Thymus (tissue), 11 donors: Measurements from ENCODE around the gene PMS1. TPM values are rescaled to one million over a fixed set of nuclear protein-coding genes. Genes with fewer than 3 reads are reported as not detected.

Experiments
- DNase-seq, 9 donors: peaks; one replicate each; pipeline ENCODE4 v3.0.0-alpha.2; 2013; ENCODE audit warnings: low spot score in 9 of 9, low read depth in 6 of 9, missing footprints in 1 of 9
- H3K27ac ChIP-seq, 2 donors: one replicate each; pipeline ENCODE4 v1.5.1; 2013; ENCODE audit warnings: control low read depth in 1 of 2, low read depth in 1 of 2, low read length in 1 of 2, mild to moderate bottlenecking in 1 of 2, moderate library complexity in 1 of 2
- H3K27me3 ChIP-seq, 2 donors: one replicate each; pipeline ENCODE4 v1.5.1; 2013; ENCODE audit warnings: low read length in 1 of 2; ENCODE audit not compliant: control insufficient read depth in 2 of 2, insufficient read depth in 1 of 2
- H3K36me3 ChIP-seq, 2 donors: one replicate each; pipeline ENCODE4 v1.5.1; 2013; ENCODE audit warnings: low read length in 1 of 2, mild to moderate bottlenecking in 1 of 2, moderate library complexity in 1 of 2; ENCODE audit not compliant: control insufficient read depth in 2 of 2, insufficient read depth in 2 of 2
- H3K4me1 ChIP-seq, 2 donors: one replicate each; pipeline ENCODE4 v1.5.1; 2013; ENCODE audit warnings: low read length in 2 of 2; ENCODE audit not compliant: control insufficient read depth in 2 of 2, insufficient read depth in 2 of 2
- H3K4me3 ChIP-seq, 2 donors: one replicate each; pipeline ENCODE4 v1.5.1; 2013; ENCODE audit warnings: low read length in 2 of 2, control low read depth in 1 of 2, mild to moderate bottlenecking in 1 of 2
- H3K9me3 ChIP-seq, 2 donors: one replicate each; pipeline ENCODE4 v1.5.1; 2013; ENCODE audit warnings: low read length in 1 of 2, mild to moderate bottlenecking in 1 of 2; ENCODE audit not compliant: control insufficient read depth in 2 of 2, insufficient read depth in 1 of 2
- WGBS: extraction: QIAGEN DNeasy Blood & Tissue Kit; methylation state at CpG from one replicate; pipeline ENCODE4 v1.1.7; 2013; 5-methylcytosine and 5-hydroxymethylcytosine counted together
- polyA plus RNA-seq: library from polyadenylated mRNA; stranded (reverse); fragments of 200-250 nt; gene quantifications from one replicate; pipeline ENCODE4 v1.2.3, GENCODE V29; 2013
- total RNA-seq: library from RNA; stranded (reverse); fragments of 120-200 nt; gene quantifications from one replicate; pipeline ENCODE4 v1.2.4, GENCODE V29; 2013
- donor health status: healthy.

Gene PMS1
- total and polyA plus RNA-seq, 2 donors = 22.3 to 22.6 TPM

DNA sequence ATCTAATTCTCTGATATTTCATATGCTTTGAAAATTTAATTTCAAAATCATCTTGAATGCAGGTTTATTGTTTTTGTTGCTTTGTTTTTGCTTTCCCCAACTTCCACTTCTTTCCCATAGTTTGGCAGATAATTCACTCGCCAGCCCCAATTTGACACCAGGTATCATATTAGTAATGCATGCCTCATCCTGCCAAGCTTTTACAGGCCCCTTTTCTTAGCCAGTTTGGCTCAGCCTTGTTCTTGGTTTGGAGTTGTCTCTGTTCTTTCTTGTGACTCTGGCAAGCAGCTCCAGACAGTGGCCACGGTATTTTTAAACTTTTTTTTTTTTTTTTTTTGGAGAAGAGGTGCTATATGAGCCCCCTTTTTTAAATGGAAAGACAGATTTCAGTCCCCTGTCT lies 65.3 kb downstream of the PMS1 start:
- DNase-seq = no peak
- no peaks in the 10 kb centered on the region for H3K9me3 ChIP-seq
- peaks cover 0 to 8% of the 10 kb centered on the region in 2 donors for H3K36me3 ChIP-seq
- no peaks in the 10 kb centered on the region for H3K27me3 ChIP-seq
- H3K4me1 ChIP-seq = no peaks in the 10 kb centered on the region
- WGBS = 98% methylated on average over 2 of the region's 2 CpGs
- H3K27ac ChIP-seq = no peak overlapping the region
- H3K4me3 ChIP-seq = no peak overlapping the region

GRCh38 chr2:189851174-189851826 lies 67.0 kb downstream of the PMS1 start:
- Histone ChIP-seq H3K27ac (no peak overlapping the region), H3K4me1 (no peaks in the 10 kb centered on the region), H3K9me3 (no peaks in the 10 kb centered on the region), H3K36me3 (peaks cover 0 to 10% of the 10 kb centered on the region in 2 donors), H3K27me3 (no peaks in the 10 kb centered on the region), H3K4me3 (no peak overlapping the region)
- WGBS = 68% methylated on average over 1 of the region's 1 CpG
- DNase-seq = no peak

DNA sequence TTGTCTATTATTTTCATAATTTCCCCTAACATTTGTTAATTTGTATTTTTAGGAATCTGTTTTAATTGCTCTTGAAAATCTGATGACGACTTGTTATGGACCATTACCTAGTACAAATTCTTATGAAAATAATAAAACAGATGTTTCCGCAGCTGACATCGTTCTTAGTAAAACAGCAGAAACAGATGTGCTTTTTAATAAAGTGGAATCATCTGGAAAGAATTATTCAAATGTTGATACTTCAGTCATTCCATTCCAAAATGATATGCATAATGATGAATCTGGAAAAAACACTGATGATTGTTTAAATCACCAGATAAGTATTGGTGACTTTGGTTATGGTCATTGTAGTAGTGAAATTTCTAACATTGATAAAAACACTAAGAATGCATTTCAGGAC lies 69.9 kb downstream of the PMS1 start:
- DNase-seq = no peak
- Histone ChIP-seq H3K36me3 (peaks cover 0 to 5% of the 10 kb centered on the region in 2 donors), H3K27me3 (no peaks in the 10 kb centered on the region), H3K9me3 (no peaks in the 10 kb centered on the region), H3K4me1 (no peaks in the 10 kb centered on the region), H3K27ac (no peak overlapping the region), H3K4me3 (no peak overlapping the region)
- 98% methylated on average over 3 of the region's 3 CpGs for WGBS

GRCh38 chr2:189854940-189855339 lies 70.7 kb downstream of the PMS1 start:
- Histone ChIP-seq H3K4me3 (no peak overlapping the region), H3K4me1 (no peaks in the 10 kb centered on the region), H3K36me3 (peaks cover 0 to 5% of the 10 kb centered on the region in 2 donors), H3K27me3 (no peaks in the 10 kb centered on the region), H3K9me3 (no peaks in the 10 kb centered on the region), H3K27ac (no peak overlapping the region)
- no peak for DNase-seq
- WGBS = 97% methylated on average over 3 of the region's 3 CpGs

DNA sequence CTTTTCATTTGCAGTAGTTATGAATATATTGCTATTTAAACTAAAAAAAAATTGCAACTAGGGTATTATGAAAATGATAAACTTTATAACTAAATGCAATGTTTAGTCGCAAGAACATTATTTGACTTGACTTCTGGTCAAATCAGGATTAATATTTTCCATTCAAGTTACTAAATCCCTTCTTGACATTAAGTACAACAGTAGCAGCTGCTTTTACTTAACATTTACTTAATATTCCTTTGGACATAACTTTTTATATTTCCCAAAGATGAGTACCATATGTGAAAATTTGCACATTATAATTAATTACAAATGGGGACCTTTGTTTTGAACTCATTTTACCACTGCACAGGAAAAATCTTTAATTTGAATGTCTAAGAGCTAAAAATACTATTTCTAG lies 74.0 kb downstream of the PMS1 start:
- Histone ChIP-seq H3K36me3 (peaks cover 0 to 3% of the 10 kb centered on the region in 2 donors), H3K4me3 (no peak overlapping the region), H3K27ac (no peak overlapping the region), H3K9me3 (no peaks in the 10 kb centered on the region), H3K27me3 (no peaks in the 10 kb centered on the region), H3K4me1 (no peaks in the 10 kb centered on the region)
- 99% methylated on average over 1 of the region's 1 CpG for WGBS
- DNase-seq = no peak

GRCh38 chr2:189860161-189860560 lies 75.9 kb downstream of the PMS1 start:
- no peaks in the 10 kb centered on the region for H3K4me1 ChIP-seq
- H3K27ac ChIP-seq = no peak overlapping the region
- no peak for DNase-seq
- H3K27me3 ChIP-seq = no peaks in the 10 kb centered on the region
- peaks cover 0 to 6% of the 10 kb centered on the region in 2 donors for H3K36me3 ChIP-seq
- no peak overlapping the region for H3K4me3 ChIP-seq
- no peaks in the 10 kb centered on the region for H3K9me3 ChIP-seq

DNA sequence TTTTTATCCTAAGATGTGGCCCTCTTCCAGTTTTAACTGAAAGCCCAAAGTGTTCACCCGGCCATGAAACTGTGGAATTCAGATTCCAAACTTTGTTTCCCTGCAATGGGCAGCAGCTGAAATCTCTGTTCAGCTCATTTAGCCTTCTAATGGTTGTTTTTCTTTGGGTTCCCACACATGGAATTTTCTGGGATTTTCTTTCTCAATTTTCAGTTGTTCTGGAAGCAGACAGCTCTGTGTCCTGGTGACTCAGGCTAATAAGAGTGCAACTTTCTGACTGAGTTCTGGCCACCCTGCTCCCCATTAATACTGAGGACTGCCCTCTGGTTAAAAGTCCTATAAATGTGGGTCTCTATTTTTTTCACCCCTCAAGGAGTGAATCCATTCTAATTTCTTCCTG lies 78.5 kb downstream of the PMS1 start:
- Histone ChIP-seq H3K4me3 (no peak overlapping the region), H3K27ac (no peak overlapping the region), H3K36me3 (peaks cover 0 to 9% of the 10 kb centered on the region in 2 donors), H3K4me1 (no peaks in the 10 kb centered on the region), H3K9me3 (no peaks in the 10 kb centered on the region), H3K27me3 (no peaks in the 10 kb centered on the region)
- no peak for DNase-seq
- WGBS = 92% methylated on average over 1 of the region's 1 CpG

GRCh38 chr2:189865826-189866225 lies 81.6 kb downstream of the PMS1 start:
- Histone ChIP-seq H3K4me1 (no peaks in the 10 kb centered on the region), H3K36me3 (peaks cover 0 to 9% of the 10 kb centered on the region in 2 donors), H3K27ac (no peak overlapping the region), H3K4me3 (no peak overlapping the region), H3K27me3 (no peaks in the 10 kb centered on the region), H3K9me3 (no peaks in the 10 kb centered on the region)
- 34% methylated on average over 1 of the region's 1 CpG for WGBS
- DNase-seq = no peak

DNA sequence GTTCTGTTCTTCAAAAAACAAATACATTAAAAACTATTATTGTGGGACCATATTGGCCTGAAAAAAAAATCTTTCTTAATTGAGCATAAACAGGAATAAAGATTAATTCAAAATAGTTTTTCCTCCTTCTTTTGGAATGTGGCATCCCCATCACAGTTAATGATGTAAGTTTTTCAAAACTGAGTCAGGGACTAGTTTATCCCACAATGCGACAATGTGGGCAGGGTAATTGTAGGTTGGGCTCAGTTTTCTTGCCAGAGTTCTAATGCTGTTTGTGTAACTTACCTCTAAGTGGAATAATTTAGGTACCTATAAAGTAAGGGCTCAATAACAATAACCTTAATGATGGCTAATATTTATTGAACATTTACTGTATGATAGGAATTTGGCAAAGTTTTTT lies 82.0 kb downstream of the PMS1 start:
- Histone ChIP-seq H3K9me3 (no peaks in the 10 kb centered on the region), H3K27me3 (no peaks in the 10 kb centered on the region), H3K4me1 (no peaks in the 10 kb centered on the region), H3K27ac (no peak overlapping the region), H3K4me3 (no peak overlapping the region), H3K36me3 (peaks cover 0 to 9% of the 10 kb centered on the region in 2 donors)
- WGBS = 96% methylated on average over 1 of the region's 1 CpG
- no peak for DNase-seq
